IMR-90 (cell line): ENCODE measurements around the gene MYPN. TPM values are rescaled to one million over a fixed set of nuclear protein-coding genes. Genes with fewer than 3 reads are reported as not detected.
A peak's percentile ranks its signal among the peaks of the same experiment; 100 is the strongest.

ENCODE experiments used
- ATAC-seq: fragments of 200-7000 bp; cut with Tn5 transposase; 2 replicates; pipeline ENCODE4 v1.9.1; 2020; ENCODE audit warnings: low read depth, mild to moderate bottlenecking, moderate library complexity
- BruUV-seq: library from RNA; stranded (reverse); fragments of 400-500 nt; replicated peaks from 2 replicates; lab custom pipeline; 2021; lab: Mats Ljungman, UMichigan
- CTCF ChIA-PET: fragments of 300-600 bp; formaldehyde crosslinking; extraction: SDS; loops from one replicate; lab custom pipeline; 2021; ENCODE audit warnings: antibody characterized with exemption; lab: Yijun Ruan, JAX
- POLR2A ChIA-PET: fragments of 300-600 bp; sonication (Branson Sonifier 250); formaldehyde crosslinking; loops from one replicate; lab custom pipeline; 2022; ENCODE audit warnings: antibody characterized with exemption; ENCODE audit not compliant: unreplicated experiment; lab: Charles Lee
- DNase-seq: peaks from one replicate; pipeline ENCODE4 v3.0.0; 2013
- H2AFZ ChIP-seq: replicated peaks from 2 replicates; pipeline ENCODE3; 2013; ENCODE audit warnings: low read length, mild to moderate bottlenecking; ENCODE audit not compliant: poor library complexity
- H2AK5ac ChIP-seq: 2 replicates; pipeline ENCODE4 v1.6.1; 2013; ENCODE audit warnings: low read depth, low read length, inconsistent platforms
- H2AK9ac ChIP-seq: replicated peaks from 2 replicates; pipeline ENCODE3; 2013; ENCODE audit warnings: mild to moderate bottlenecking, low read depth, low read length, moderate library complexity; ENCODE audit not compliant: poor library complexity
- H2BK120ac ChIP-seq: 2 replicates; pipeline ENCODE4 v1.6.1; 2013; ENCODE audit warnings: low read depth, low read length, inconsistent platforms
- H2BK15ac ChIP-seq: 3 replicates; pipeline ENCODE4 v1.6.1; 2013; ENCODE audit warnings: low read depth, low read length, inconsistent platforms
- H2BK20ac ChIP-seq: 2 replicates; pipeline ENCODE4 v1.6.1; 2013; ENCODE audit warnings: low read depth, mild to moderate bottlenecking, inconsistent platforms, low read length, moderate library complexity
- H2BK5ac ChIP-seq: 2 replicates; pipeline ENCODE4 v1.6.1; 2013; ENCODE audit warnings: mild to moderate bottlenecking, low read depth, low read length, inconsistent platforms; ENCODE audit not compliant: poor library complexity, severe bottlenecking
- H3K14ac ChIP-seq: replicated peaks from 2 replicates; pipeline ENCODE4 v1.6.1; 2013; ENCODE audit warnings: low read depth, low read length, inconsistent platforms
- H3K18ac ChIP-seq: 2 replicates; pipeline ENCODE4 v1.6.1; 2013; ENCODE audit warnings: low read depth, low read length, control low read depth
- H3K23ac ChIP-seq: 2 replicates; pipeline ENCODE4 v1.6.1; 2013; ENCODE audit warnings: low read depth, low read length, inconsistent platforms
- H3K27ac ChIP-seq: 2 replicates; pipeline ENCODE4 v1.5.1; 2013; ENCODE audit warnings: mild to moderate bottlenecking, control low read depth, low read length; ENCODE audit not compliant: insufficient read depth
- H3K27me3 ChIP-seq: 2 replicates; pipeline ENCODE4 v1.6.1; 2013; ENCODE audit warnings: low read length; ENCODE audit not compliant: control insufficient read depth, insufficient read depth
- H3K36me3 ChIP-seq: 2 replicates; pipeline ENCODE4 v1.6.1; 2013; ENCODE audit warnings: low read length, mixed read lengths; ENCODE audit not compliant: control insufficient read depth, insufficient read depth
- H3K4ac ChIP-seq: 2 replicates; pipeline ENCODE4 v1.6.1; 2013; ENCODE audit warnings: low read depth, low read length, inconsistent platforms
- H3K4me1 ChIP-seq: 2 replicates; pipeline ENCODE4 v1.6.1; 2013; ENCODE audit warnings: low read length, mixed read lengths; ENCODE audit not compliant: control insufficient read depth, insufficient read depth
- H3K4me2 ChIP-seq: 2 replicates; pipeline ENCODE4 v1.6.1; 2013; ENCODE audit warnings: low read depth, mild to moderate bottlenecking, control low read depth, low read length, moderate library complexity
- H3K4me3 ChIP-seq: 2 replicates; pipeline ENCODE4 v1.5.1; 2013; ENCODE audit warnings: low read depth, mild to moderate bottlenecking, control low read depth, low read length, moderate library complexity; ENCODE audit not compliant: insufficient read depth
- H3K56ac ChIP-seq: 2 replicates; pipeline ENCODE4 v1.6.1; 2013; ENCODE audit warnings: low read length, inconsistent platforms; ENCODE audit not compliant: insufficient read depth; ENCODE audit errors: extremely low read depth
- H3K79me1 ChIP-seq, 2 experiments: 2 replicates each; pipeline ENCODE4 v1.6.1; 2013; ENCODE audit warnings: low read length in 2 of 2, inconsistent platforms in 1 of 2, low read depth in 1 of 2
- H3K9ac ChIP-seq: 2 replicates; pipeline ENCODE4 v1.6.1; 2013; ENCODE audit warnings: low read depth, low read length, control low read depth
- H3K9me1 ChIP-seq: 2 replicates; pipeline ENCODE4 v1.6.1; 2013; ENCODE audit warnings: low read length, inconsistent platforms; ENCODE audit not compliant: insufficient read depth
- H3K9me3 ChIP-seq: 2 replicates; pipeline ENCODE4 v1.6.1; 2013; ENCODE audit warnings: low read length; ENCODE audit not compliant: control insufficient read depth, insufficient read depth
- H4K20me1 ChIP-seq: 2 replicates; pipeline ENCODE4 v1.6.1; 2013; ENCODE audit warnings: low read length, inconsistent platforms; ENCODE audit not compliant: insufficient read depth
- H4K5ac ChIP-seq: 2 replicates; pipeline ENCODE4 v1.6.1; 2013; ENCODE audit warnings: mild to moderate bottlenecking, low read depth, low read length, control low read depth
- H4K8ac ChIP-seq, 2 experiments: 2 replicates each; pipeline ENCODE4 v1.6.1; 2013; ENCODE audit warnings: low read depth in 2 of 2, low read length in 2 of 2, control low read depth in 1 of 2, inconsistent platforms in 1 of 2
- H4K91ac ChIP-seq: 2 replicates; pipeline ENCODE4 v1.6.1; 2013; ENCODE audit warnings: low read depth, low read length, inconsistent platforms; ENCODE audit not compliant: insufficient read depth
- BHLHE40 ChIP-seq: fragments of 150-350 bp; IDR thresholded peaks from 2 replicates; pipeline ENCODE4 v1.6.1; 2016; ENCODE audit warnings: mild to moderate bottlenecking, low read depth, low read length
- CEBPB ChIP-seq: IDR thresholded peaks from 2 replicates; pipeline ENCODE4 v1.6.1; 2012; ENCODE audit warnings: low read depth, low read length, improper control_type of control experiment
- CHD1 ChIP-seq: IDR thresholded peaks from 2 replicates; pipeline ENCODE4 v1.6.1; 2012; ENCODE audit warnings: low read depth, low read length, improper control_type of control experiment
- FOS ChIP-seq: fragments of 150-350 bp; IDR thresholded peaks from 2 replicates; pipeline ENCODE4 v1.6.1; 2016; ENCODE audit warnings: low read depth, low read length
- MAZ ChIP-seq: IDR thresholded peaks from 2 replicates; pipeline ENCODE4 v1.6.1; 2012; ENCODE audit warnings: low read depth, mild to moderate bottlenecking, low read length, improper control_type of control experiment, moderate library complexity, borderline replicate concordance
- NFE2L2 ChIP-seq: fragments of 150-350 bp; IDR thresholded peaks from 2 replicates; pipeline ENCODE4 v1.6.1; 2016; ENCODE audit warnings: low read depth, mild to moderate bottlenecking, low read length
- POLR2A ChIP-seq: IDR thresholded peaks from 2 replicates; pipeline ENCODE4 v1.6.1; 2012; ENCODE audit warnings: mild to moderate bottlenecking, low read depth, low read length
- RAD21 ChIP-seq: IDR thresholded peaks from 2 replicates; pipeline ENCODE4 v1.6.1; 2012; ENCODE audit warnings: low read length, improper control_type of control experiment
- RCOR1 ChIP-seq: IDR thresholded peaks from 2 replicates; pipeline ENCODE4 v1.6.1; 2012; ENCODE audit warnings: mild to moderate bottlenecking, low read length, improper control_type of control experiment; ENCODE audit not compliant: insufficient replicate concordance
- RFX5 ChIP-seq: IDR thresholded peaks from 2 replicates; pipeline ENCODE4 v1.8.0; 2012; ENCODE audit warnings: low read depth, mild to moderate bottlenecking, low read length, moderate library complexity
- SMC3 ChIP-seq: fragments of 150-350 bp; IDR thresholded peaks from 2 replicates; pipeline ENCODE4 v1.6.1; 2016; ENCODE audit warnings: low read depth, mild to moderate bottlenecking, antibody characterized with exemption, low read length, moderate library complexity
- WGBS, 2 experiments: methylation state at CpG; one replicate each; pipeline versions ENCODE4 v1.1.5 to v1.1.7; 2013; ENCODE audit warnings: missing lambda C conversion rate in 2 of 2; ENCODE audit not compliant: insufficient read length in 1 of 2; ENCODE audit errors: extremely low coverage in 2 of 2; 5-methylcytosine and 5-hydroxymethylcytosine counted together
- dilution Hi-C: fragments of 300-500 bp; cut with HindIII; formaldehyde crosslinking; loops from one replicate; pipeline ENCODE4 v1.14.3; 2018; ENCODE audit warnings: low sequenced_read_pairs; ENCODE audit not compliant: unreplicated experiment
- in situ Hi-C: fragments of 300-500 bp; cut with MboI; formaldehyde crosslinking; loops from 3 replicates; pipeline ENCODE4 v1.14.3; 2019; ENCODE audit warnings: low sequenced_read_pairs, inconsistent platforms, mixed read lengths
- intact Hi-C: fragments of 100-400 bp; cut with micrococcal nuclease; formaldehyde crosslinking; loops from 2 replicates; pipeline ENCODE4 v1.10.0; 2022
- polyA plus RNA-seq, 3 experiments: library from polyadenylated mRNA; depleted of rRNA; stranded (reverse); fragments of >200 nt; gene quantifications; 2 replicates each; pipeline ENCODE4 v1.2.3, GENCODE V29; 2012; ENCODE audit warnings: low replicate concordance in 1 of 3
- total RNA-seq: library from RNA; depleted of rRNA; stranded (reverse); fragments of >200 nt; gene quantifications from 2 replicates; pipeline ENCODE4 v1.2.3, GENCODE V29; 2012
- TF ChIP-seq, protein P1 (sequence below): fragments of 150-350 bp; IDR thresholded peaks from 2 replicates; pipeline ENCODE4 v1.6.1; 2016; ENCODE audit warnings: low read depth, mild to moderate bottlenecking, low read length, moderate library complexity, borderline replicate concordance
- TF ChIP-seq, protein P2 (sequence below): conservative IDR thresholded peaks from 2 replicates; pipeline ENCODE4 v1.5.1; 2012; ENCODE audit warnings: mild to moderate bottlenecking, low read depth, low read length, improper control_type of control experiment

Gene MYPN
- total and polyA plus RNA-seq, 2 of the 4 experiments (the other 2 are of a cell fraction), result 7.8 to 13.1 TPM

DNA sequence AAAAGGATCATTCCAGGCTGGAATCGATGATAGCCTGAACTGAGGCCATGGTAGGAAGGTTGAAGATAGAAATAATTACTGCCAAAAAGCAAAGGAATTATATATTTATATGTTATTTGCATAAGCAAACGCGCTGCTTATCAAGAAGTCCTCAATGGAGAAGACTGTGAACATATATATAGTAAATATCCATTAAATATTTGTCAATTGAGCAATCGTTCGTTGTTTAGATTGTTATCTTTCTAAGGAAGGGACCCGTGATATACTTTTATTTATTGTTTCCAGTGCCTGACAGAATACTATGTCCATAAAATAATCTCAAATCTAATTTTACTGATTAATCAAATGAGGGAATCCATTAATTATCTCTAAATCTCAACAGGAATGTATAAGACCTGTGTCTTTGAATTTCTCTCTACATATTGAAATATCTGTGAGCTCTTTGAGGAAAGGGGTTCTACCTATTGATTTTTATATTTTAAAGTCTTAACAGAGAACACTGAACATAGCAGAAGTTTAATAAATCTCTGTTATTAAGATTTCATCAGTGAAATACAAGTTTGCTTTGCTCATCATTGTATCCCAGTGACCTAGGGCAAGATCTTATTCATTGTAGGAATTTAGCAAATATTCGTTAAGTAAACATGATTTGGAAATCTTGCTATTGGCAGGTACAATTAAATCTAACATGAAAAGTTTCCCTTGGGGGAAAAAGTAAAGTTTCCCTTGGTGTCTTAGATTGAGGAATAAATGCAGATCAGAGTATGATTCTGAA is 22.2 kb upstream of the MYPN start:
- Histone ChIP-seq H2AK5ac (0 out of 2 replicates have a peak overlapping the region, but pooled peaks have one; percentile 49), H3K9me1 (no peaks in the 10 kb centered on the region), H3K18ac (peak overlapping the region; percentile 59; the same call in 1 of the 2 replicates), H2AK9ac (no peak overlapping the region), H4K20me1 (no peaks in the 10 kb centered on the region), H2BK20ac (peak overlapping the region; percentile 95; the same call in 1 of the 2 replicates), H3K79me1 (peaks cover 7% of the 10 kb centered on the region in 2 experiments; a peak in 3 of 4 replicates), H3K23ac (no peak overlapping the region), H3K4ac (peak overlapping the region; percentile 71), H3K56ac (peak overlapping the region; percentile 88; the same call in 1 of the 2 replicates), H3K9me3 (no peaks in the 10 kb centered on the region), H2BK15ac (peak overlapping the region; percentile 98; the same call in 2 of the 3 replicates), H3K4me2 (no peak overlapping the region), H4K8ac (peak overlapping the region; percentile 97 to 98), H3K4me1 (peaks cover 13% of the 10 kb centered on the region), H3K9ac (peak overlapping the region; percentile 3; the same call in 1 of the 2 replicates), H3K14ac (no peak overlapping the region), H3K36me3 (no peaks in the 10 kb centered on the region), H4K5ac (peak overlapping the region; percentile 47; the same call in 1 of the 2 replicates), H3K4me3 (no peak overlapping the region), H4K91ac (peak overlapping the region; percentile 97; the same call in 1 of the 2 replicates), H3K27ac (peak overlapping the region; percentile 54; the same call in 1 of the 2 replicates), H2AFZ (no peak overlapping the region), H2BK5ac (peak overlapping the region; percentile 76), H3K27me3 (no peaks in the 10 kb centered on the region), H2BK120ac (peak overlapping the region; percentile 89)
- ChIA-PET CTCF (interaction anchor here (2.4 kb wide), 1 partner anchor 68 kb away, joined by 7 read pairs; no protein-coding TSS in a partner anchor), POLR2A (no interaction called here)
- intact Hi-C loops, result loop anchor here (1.0 kb wide), 1 partner anchor 121 kb away; no protein-coding TSS in a partner anchor
- in situ Hi-C loops, result loop anchor here (5.0 to 10.0 kb wide), 3 partner anchors 65 to 215 kb away; no protein-coding TSS in a partner anchor
- BruUV-seq, result no TSS peak
- dilution Hi-C loops, result no loop called here
- TF ChIP-seq RCOR1 (no peak), RAD21 (no peak), POLR2A (no peak), MAZ (no peak), FOS (no peak), CHD1 (no peak), NFE2L2 (no peak), RFX5 (no peak), CEBPB (no peak), BHLHE40 (no peak), SMC3 (no peak)
- TF ChIP-seq, protein P1, sequence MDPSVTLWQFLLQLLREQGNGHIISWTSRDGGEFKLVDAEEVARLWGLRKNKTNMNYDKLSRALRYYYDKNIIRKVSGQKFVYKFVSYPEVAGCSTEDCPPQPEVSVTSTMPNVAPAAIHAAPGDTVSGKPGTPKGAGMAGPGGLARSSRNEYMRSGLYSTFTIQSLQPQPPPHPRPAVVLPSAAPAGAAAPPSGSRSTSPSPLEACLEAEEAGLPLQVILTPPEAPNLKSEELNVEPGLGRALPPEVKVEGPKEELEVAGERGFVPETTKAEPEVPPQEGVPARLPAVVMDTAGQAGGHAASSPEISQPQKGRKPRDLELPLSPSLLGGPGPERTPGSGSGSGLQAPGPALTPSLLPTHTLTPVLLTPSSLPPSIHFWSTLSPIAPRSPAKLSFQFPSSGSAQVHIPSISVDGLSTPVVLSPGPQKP, result no peak
- TF ChIP-seq, protein P2, sequence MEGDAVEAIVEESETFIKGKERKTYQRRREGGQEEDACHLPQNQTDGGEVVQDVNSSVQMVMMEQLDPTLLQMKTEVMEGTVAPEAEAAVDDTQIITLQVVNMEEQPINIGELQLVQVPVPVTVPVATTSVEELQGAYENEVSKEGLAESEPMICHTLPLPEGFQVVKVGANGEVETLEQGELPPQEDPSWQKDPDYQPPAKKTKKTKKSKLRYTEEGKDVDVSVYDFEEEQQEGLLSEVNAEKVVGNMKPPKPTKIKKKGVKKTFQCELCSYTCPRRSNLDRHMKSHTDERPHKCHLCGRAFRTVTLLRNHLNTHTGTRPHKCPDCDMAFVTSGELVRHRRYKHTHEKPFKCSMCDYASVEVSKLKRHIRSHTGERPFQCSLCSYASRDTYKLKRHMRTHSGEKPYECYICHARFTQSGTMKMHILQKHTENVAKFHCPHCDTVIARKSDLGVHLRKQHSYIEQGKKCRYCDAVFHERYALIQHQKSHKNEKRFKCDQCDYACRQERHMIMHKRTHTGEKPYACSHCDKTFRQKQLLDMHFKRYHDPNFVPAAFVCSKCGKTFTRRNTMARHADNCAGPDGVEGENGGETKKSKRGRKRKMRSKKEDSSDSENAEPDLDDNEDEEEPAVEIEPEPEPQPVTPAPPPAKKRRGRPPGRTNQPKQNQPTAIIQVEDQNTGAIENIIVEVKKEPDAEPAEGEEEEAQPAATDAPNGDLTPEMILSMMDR, result no peak
- WGBS, 2 experiments, result no CpG with 5 or more reads among the region's 7 CpGs
- ATAC-seq (no peak), DNase-seq (no peak)
